A673 (cell line): ENCODE measurements around the gene ARNT2.

Experiments used
- EZH2 ChIP-seq: fragments of 200-600 bp; sonication (generic); IDR thresholded peaks from 2 replicates; pipeline ENCODE4 v1.6.1; 2017; ENCODE audit warnings: borderline replicate concordance, low read depth, mild to moderate bottlenecking, mixed read lengths, antibody characterized with exemption, low read length; ENCODE audit not compliant: poor library complexity, severe bottlenecking
- TF ChIP-seq, protein P1 (sequence below): fragments of 300-800, 200-600 bp; sonication (generic); conservative IDR thresholded peaks from 2 replicates; pipeline ENCODE4 v1.5.1; 2017; ENCODE audit warnings: low read depth, mild to moderate bottlenecking, antibody characterized with exemption, low read length, moderate library complexity, mixed read lengths

DNA sequence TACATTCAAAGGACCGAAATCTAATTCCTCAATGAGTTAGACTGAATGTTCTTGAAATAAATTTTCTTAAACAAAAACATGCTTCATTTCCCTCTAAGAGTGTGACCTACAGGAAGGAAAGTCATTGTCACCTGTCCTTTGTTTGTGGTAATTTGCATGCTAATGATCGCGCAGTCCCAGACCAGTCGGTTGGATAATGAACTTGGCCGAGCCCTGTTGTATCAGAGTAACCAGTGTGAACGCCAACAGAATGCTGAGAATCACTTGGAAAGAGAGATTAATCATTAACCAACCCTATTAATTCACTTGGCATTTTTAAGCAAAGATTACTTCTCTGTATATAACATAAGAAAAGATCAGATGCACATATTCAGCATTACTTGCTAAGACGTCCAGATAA is 8.1 kb upstream of the ARNT2 start:
- TF ChIP-seq, protein P1, sequence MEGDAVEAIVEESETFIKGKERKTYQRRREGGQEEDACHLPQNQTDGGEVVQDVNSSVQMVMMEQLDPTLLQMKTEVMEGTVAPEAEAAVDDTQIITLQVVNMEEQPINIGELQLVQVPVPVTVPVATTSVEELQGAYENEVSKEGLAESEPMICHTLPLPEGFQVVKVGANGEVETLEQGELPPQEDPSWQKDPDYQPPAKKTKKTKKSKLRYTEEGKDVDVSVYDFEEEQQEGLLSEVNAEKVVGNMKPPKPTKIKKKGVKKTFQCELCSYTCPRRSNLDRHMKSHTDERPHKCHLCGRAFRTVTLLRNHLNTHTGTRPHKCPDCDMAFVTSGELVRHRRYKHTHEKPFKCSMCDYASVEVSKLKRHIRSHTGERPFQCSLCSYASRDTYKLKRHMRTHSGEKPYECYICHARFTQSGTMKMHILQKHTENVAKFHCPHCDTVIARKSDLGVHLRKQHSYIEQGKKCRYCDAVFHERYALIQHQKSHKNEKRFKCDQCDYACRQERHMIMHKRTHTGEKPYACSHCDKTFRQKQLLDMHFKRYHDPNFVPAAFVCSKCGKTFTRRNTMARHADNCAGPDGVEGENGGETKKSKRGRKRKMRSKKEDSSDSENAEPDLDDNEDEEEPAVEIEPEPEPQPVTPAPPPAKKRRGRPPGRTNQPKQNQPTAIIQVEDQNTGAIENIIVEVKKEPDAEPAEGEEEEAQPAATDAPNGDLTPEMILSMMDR = no peak
- no peak for TF ChIP-seq EZH2
